RWPE2 (cell line): ENCODE measurements around the gene PARL.
A peak's percentile ranks its signal among the peaks of the same experiment; 100 is the strongest.

Source experiments
- ATAC-seq: fragments of 200-7000 bp; cut with Tn5 transposase; 3 replicates; pipeline ENCODE4 v1.9.1; 2021; ENCODE audit warnings: low read depth
- DNase-seq: peaks from one replicate; pipeline ENCODE4 v3.0.0-alpha.2; 2020; ENCODE audit warnings: low spot score
- H3K27ac ChIP-seq: fragments of 450-650 bp; 2 replicates; pipeline ENCODE4 v1.5.1; 2017; ENCODE audit warnings: mild to moderate bottlenecking; ENCODE audit not compliant: poor library complexity, severe bottlenecking
- H3K27me3 ChIP-seq: fragments of 250-450 bp; sonication (Bioruptor Pico); 2 replicates; pipeline ENCODE4 v1.5.1; 2021; ENCODE audit warnings: mild to moderate bottlenecking, moderate library complexity; ENCODE audit not compliant: insufficient read depth, poor library complexity, severe bottlenecking
- H3K36me3 ChIP-seq: fragments of 250-450 bp; sonication (Bioruptor Pico); 2 replicates; pipeline ENCODE4 v1.5.1; 2020; ENCODE audit warnings: low read depth, mild to moderate bottlenecking, moderate library complexity
- H3K4me1 ChIP-seq: fragments of 250-450 bp; sonication (Bioruptor Pico); 2 replicates; pipeline ENCODE4 v1.5.1; 2021; ENCODE audit warnings: mild to moderate bottlenecking, moderate library complexity; ENCODE audit not compliant: insufficient read depth, poor library complexity, severe bottlenecking
- H3K4me3 ChIP-seq: fragments of 250-450 bp; sonication (Bioruptor Pico); 2 replicates; pipeline ENCODE4 v1.5.1; 2021; ENCODE audit warnings: mild to moderate bottlenecking, moderate library complexity; ENCODE audit not compliant: severe bottlenecking
- H3K9me3 ChIP-seq: fragments of 250-450 bp; sonication (Bioruptor Pico); 2 replicates; pipeline ENCODE4 v1.5.1; 2021; ENCODE audit warnings: mild to moderate bottlenecking, moderate library complexity; ENCODE audit not compliant: severe bottlenecking
- CTCF ChIP-seq: fragments of 450-650 bp; IDR thresholded peaks from one replicate; pipeline ENCODE4 v1.5.1; 2017; ENCODE audit warnings: mild to moderate bottlenecking, moderate library complexity; ENCODE audit not compliant: poor library complexity, severe bottlenecking

PARL gene

GRCh38 chr3:183828538-183828870, 56.2 kb downstream of the PARL start:
- no peak for TF ChIP-seq CTCF
- H3K27ac ChIP-seq: no peak overlapping the region
- peaks cover 7% of the 10 kb centered on the region for H3K4me1 ChIP-seq
- no peaks in the 10 kb centered on the region for H3K9me3 ChIP-seq
- H3K36me3 ChIP-seq: peaks cover 37% of the 10 kb centered on the region
- no peaks in the 10 kb centered on the region for H3K27me3 ChIP-seq
- no peak for DNase-seq
- ATAC-seq: no peak
- no peak overlapping the region for H3K4me3 ChIP-seq

DNA sequence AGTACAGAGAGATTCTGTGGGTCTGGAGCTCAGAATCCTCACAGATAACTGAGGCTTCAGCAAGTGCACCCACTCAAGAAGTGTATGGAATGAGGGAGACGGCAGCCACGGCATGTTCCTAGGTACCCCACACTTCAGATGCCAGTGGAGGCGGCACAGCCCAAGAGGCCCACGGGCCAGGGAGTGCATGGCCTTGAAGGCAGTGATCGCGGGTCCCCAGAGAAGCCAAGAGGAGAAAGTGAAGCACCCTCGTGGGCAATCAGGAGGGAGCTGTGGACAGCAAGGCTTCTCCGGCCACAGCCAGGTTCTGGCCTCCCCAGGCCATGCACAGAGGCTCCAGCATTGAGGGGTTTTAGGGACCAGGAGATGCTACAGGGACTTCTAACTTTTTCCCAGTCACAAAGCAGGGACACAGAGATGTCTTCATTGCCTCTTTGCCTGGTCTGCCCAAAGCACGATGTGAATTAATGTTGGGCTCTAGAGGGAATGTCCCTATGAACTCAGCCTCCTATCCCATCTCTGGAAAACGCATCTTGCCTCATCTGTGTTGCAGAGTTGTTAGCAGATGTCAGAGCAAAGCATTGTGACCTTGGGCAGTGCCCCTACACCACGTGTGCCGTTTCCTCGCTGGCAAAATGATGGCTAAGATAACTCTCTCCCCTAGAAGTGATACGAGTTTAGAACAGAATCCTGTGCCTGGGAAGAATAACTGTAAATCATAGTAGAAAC, 56.7 kb downstream of the PARL start:
- Histone ChIP-seq H3K9me3 (no peaks in the 10 kb centered on the region), H3K27me3 (no peaks in the 10 kb centered on the region), H3K27ac (no peak overlapping the region), H3K4me3 (no peak overlapping the region), H3K4me1 (peaks cover 7% of the 10 kb centered on the region), H3K36me3 (peaks cover 32% of the 10 kb centered on the region)
- TF ChIP-seq CTCF: no peak
- DNase-seq: no peak
- no peak for ATAC-seq

GRCh38 chr3:183826448-183827250, 58.0 kb downstream of the PARL start:
- DNase-seq: no peak
- no peak for TF ChIP-seq CTCF
- peaks cover 19% of the 10 kb centered on the region for H3K36me3 ChIP-seq
- H3K9me3 ChIP-seq: no peaks in the 10 kb centered on the region
- H3K4me3 ChIP-seq: no peak overlapping the region
- H3K27ac ChIP-seq: no peak overlapping the region
- H3K4me1 ChIP-seq: peaks cover 7% of the 10 kb centered on the region
- ATAC-seq: no peak
- no peaks in the 10 kb centered on the region for H3K27me3 ChIP-seq

DNA sequence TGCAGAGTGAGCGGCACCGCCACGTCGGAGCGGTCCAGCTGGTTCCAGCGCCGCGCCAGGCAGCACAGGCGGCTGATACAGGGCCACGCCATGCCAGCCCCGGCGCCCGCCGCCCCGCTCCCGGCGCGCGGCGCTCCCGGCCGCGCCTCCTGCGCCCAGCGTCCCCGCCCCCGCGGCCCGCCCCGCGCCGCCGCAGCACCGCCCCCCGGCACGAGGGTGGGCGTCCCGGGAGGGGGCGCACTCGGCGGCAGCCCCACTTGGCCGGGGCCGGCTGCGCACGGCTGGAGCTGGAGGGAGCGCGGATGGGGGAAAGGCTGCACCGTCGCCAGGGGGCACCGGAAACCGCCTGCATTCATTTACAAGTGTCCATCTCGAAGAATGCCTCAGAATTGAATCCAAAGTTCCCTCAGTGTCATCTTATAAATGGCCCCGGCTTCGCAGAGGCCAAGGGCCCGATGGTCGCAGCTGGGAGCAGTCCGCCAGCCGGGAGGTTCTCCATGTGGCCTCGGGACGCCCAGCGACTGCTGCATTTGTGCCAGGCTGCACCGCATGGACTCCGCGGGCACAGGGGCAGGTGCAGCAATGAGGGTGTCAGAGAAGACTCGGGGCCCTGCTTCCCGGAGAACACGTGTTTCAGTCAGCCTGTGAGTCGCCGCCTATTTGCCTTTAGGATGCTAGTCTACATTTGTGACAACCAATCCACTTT, 59.1 kb downstream of the PARL start, which contains the start of gene MAP6D1:
Gene MAP6D1 (minus strand): TSS at position 122 of the 706 bp plus-strand sequence. CDS start 30 bp downstream, at position 92.
- H3K9me3 ChIP-seq: no peaks in the 10 kb centered on the region
- H3K27ac ChIP-seq: peak within 1 kb of the TSS; percentile 32
- peaks cover 7% of the 10 kb centered on the region for H3K4me1 ChIP-seq
- peak within 1 kb of the TSS; percentile 47 for H3K4me3 ChIP-seq
- TF ChIP-seq CTCF: peak; percentile 70
- H3K27me3 ChIP-seq: no peaks in the 10 kb centered on the region
- ATAC-seq (peak; percentile 48), DNase-seq (no peak)
- peaks cover 8% of the 10 kb centered on the region for H3K36me3 ChIP-seq
